ENCODE measurements around the gene OSBPL6. TPM values are rescaled to one million over a fixed set of nuclear protein-coding genes. Genes with fewer than 3 reads are reported as not detected.
A peak's percentile ranks its signal among the peaks of the same experiment; 100 is the strongest.

Gene OSBPL6
- total and polyA plus RNA-seq, 10 of the 15 experiments (the other 5 are each of a cell fraction or from before 2014, with no cell fraction given), result 0.01 to 0.08 (median 0.03) TPM; not detected in 5

- 0 out of 2 replicates have a peak, but pooled peaks have one; percentile 22 for TF ChIP-seq NKRF (conservative IDR thresholded peaks at IDR 0.05)
- no peak for TF ChIP-seq SREBF2 (IDR thresholded peaks at IDR 0.05; ENCODE audit: low read length)
- no peak for TF ChIP-seq PAX5 (IDR thresholded peaks at IDR 0.05; ENCODE audit: borderline replicate concordance, low read depth, low read length)
- TF ChIP-seq ZBTB40 (IDR thresholded peaks at IDR 0.05; ENCODE audit: borderline replicate concordance), result 0 out of 2 replicates have a peak, but pooled peaks have one; percentile 18
- TF ChIP-seq ATF2 (IDR thresholded peaks at IDR 0.05; ENCODE audit: low read length), result peak; percentile 30; the same call in 1 of the 2 replicates
- no peak for TF ChIP-seq CHD4 (IDR thresholded peaks at IDR 0.05)
- TF ChIP-seq, protein P1, sequence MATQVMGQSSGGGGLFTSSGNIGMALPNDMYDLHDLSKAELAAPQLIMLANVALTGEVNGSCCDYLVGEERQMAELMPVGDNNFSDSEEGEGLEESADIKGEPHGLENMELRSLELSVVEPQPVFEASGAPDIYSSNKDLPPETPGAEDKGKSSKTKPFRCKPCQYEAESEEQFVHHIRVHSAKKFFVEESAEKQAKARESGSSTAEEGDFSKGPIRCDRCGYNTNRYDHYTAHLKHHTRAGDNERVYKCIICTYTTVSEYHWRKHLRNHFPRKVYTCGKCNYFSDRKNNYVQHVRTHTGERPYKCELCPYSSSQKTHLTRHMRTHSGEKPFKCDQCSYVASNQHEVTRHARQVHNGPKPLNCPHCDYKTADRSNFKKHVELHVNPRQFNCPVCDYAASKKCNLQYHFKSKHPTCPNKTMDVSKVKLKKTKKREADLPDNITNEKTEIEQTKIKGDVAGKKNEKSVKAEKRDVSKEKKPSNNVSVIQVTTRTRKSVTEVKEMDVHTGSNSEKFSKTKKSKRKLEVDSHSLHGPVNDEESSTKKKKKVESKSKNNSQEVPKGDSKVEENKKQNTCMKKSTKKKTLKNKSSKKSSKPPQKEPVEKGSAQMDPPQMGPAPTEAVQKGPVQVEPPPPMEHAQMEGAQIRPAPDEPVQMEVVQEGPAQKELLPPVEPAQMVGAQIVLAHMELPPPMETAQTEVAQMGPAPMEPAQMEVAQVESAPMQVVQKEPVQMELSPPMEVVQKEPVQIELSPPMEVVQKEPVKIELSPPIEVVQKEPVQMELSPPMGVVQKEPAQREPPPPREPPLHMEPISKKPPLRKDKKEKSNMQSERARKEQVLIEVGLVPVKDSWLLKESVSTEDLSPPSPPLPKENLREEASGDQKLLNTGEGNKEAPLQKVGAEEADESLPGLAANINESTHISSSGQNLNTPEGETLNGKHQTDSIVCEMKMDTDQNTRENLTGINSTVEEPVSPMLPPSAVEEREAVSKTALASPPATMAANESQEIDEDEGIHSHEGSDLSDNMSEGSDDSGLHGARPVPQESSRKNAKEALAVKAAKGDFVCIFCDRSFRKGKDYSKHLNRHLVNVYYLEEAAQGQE (IDR thresholded peaks at IDR 0.05; ENCODE audit: low read depth, low read length), result no peak
- TF ChIP-seq, protein P2, sequence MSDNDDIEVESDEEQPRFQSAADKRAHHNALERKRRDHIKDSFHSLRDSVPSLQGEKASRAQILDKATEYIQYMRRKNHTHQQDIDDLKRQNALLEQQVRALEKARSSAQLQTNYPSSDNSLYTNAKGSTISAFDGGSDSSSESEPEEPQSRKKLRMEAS (IDR thresholded peaks at IDR 0.05; ENCODE audit: low read depth, low read length), result peak; percentile 74
- peak; percentile 91 for TF ChIP-seq CREB1 (IDR thresholded peaks at IDR 0.05; ENCODE audit: low read depth)
- 0 out of 2 replicates have a peak, but pooled peaks have one; percentile 43 for TF ChIP-seq NR2F1 (conservative IDR thresholded peaks at IDR 0.05)
- TF ChIP-seq SMARCA5 (IDR thresholded peaks at IDR 0.05), result peak; percentile 24; the same call in 1 of the 2 replicates
- 0 out of 2 replicates have a peak, but pooled peaks have one; percentile 26 for TF ChIP-seq BACH1 (IDR thresholded peaks at IDR 0.05; ENCODE audit: borderline replicate concordance)
- peak; percentile 27 for TF ChIP-seq EED (IDR thresholded peaks at IDR 0.05; ENCODE audit: low read depth)
- peak; percentile 48 for TF ChIP-seq KLF5 (IDR thresholded peaks at IDR 0.05; ENCODE audit: partially characterized antibody)
- TF ChIP-seq ZZZ3 (IDR thresholded peaks at IDR 0.05; ENCODE audit: control insufficient read depth, insufficient read length, low read depth), result no peak
- TF ChIP-seq SRF (IDR thresholded peaks at IDR 0.05; ENCODE audit: low read depth in 2 of 2, low read length in 2 of 2), result no peak
- 0 out of 2 replicates have a peak, but pooled peaks have one; percentile 12 for TF ChIP-seq CHD2 (IDR thresholded peaks at IDR 0.05; ENCODE audit: borderline replicate concordance, low read depth, low read length)
- TF ChIP-seq TARDBP (IDR thresholded peaks at IDR 0.05; ENCODE audit: borderline replicate concordance), result no peak; the same call in 1 of the 2 replicates
These were observed 219.4 kb downstream of the OSBPL6 start (continued) for GRCh38 chr2:178413472-178414265.
